ENCODE results near the gene FBXO22. TPM values are rescaled to one million over a fixed set of nuclear protein-coding genes. Genes with fewer than 3 reads are reported as not detected.
A peak's percentile ranks its signal among the peaks of the same experiment; 100 is the strongest.

Gene FBXO22
- total and polyA plus RNA-seq, 2 donors (not counting 1 experiment from before 2014, with no cell fraction given): 27.0 to 75.6 TPM

DNA sequence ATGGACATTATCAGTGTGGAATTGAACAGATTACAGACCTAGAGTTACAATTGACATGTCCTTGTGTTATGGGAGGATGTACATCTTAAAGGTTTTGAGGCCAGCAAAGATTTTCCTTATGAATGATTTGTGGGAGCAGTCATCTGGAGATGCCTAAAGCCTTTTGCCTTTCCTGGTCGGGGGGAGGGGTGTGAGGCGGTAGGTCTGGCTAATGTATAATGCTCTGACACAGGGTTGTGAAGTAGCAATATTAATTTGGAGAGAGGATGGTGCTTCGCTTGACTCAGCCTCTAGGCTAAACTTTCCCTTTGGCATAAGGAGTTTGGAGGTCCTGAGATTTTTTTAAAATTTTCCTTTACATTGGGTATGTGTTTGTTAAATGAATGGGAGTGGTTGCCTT lies 23.3 kb downstream of the FBXO22 start:
- H3K36me3 ChIP-seq (ENCODE audit: control insufficient read depth, insufficient read depth, low read length): peaks cover 6% of the 10 kb centered on the region
- no peaks in the 10 kb centered on the region for H3K9me3 ChIP-seq (ENCODE audit: control insufficient read depth, insufficient read depth, low read depth, low read length)
- no peak overlapping the region for H3K4me2 ChIP-seq (ENCODE audit: extremely low read depth, insufficient read depth, low read length)
- no peak overlapping the region for H3K9ac ChIP-seq (ENCODE audit: insufficient read depth, low read length)
- H3K79me2 ChIP-seq (ENCODE audit: control insufficient read depth, insufficient read depth, low read length): peaks cover 12% of the 10 kb centered on the region
- no peak for TF ChIP-seq EZH2 (IDR thresholded peaks at IDR 0.05; ENCODE audit: low read length, missing control alignments)
- TF ChIP-seq, protein P1, sequence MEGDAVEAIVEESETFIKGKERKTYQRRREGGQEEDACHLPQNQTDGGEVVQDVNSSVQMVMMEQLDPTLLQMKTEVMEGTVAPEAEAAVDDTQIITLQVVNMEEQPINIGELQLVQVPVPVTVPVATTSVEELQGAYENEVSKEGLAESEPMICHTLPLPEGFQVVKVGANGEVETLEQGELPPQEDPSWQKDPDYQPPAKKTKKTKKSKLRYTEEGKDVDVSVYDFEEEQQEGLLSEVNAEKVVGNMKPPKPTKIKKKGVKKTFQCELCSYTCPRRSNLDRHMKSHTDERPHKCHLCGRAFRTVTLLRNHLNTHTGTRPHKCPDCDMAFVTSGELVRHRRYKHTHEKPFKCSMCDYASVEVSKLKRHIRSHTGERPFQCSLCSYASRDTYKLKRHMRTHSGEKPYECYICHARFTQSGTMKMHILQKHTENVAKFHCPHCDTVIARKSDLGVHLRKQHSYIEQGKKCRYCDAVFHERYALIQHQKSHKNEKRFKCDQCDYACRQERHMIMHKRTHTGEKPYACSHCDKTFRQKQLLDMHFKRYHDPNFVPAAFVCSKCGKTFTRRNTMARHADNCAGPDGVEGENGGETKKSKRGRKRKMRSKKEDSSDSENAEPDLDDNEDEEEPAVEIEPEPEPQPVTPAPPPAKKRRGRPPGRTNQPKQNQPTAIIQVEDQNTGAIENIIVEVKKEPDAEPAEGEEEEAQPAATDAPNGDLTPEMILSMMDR (conservative IDR thresholded peaks at IDR 0.05 in 1 of 2, IDR thresholded peaks at IDR 0.05 in 1 of 2; ENCODE audit: low read depth in 1 of 2, low read length in 2 of 2): no peak
- H3K27me3 ChIP-seq (ENCODE audit: control insufficient read depth, insufficient read depth, low read length): no peaks in the 10 kb centered on the region
- no peak overlapping the region for H3K27ac ChIP-seq (ENCODE audit: insufficient read depth, low read length)
- DNase-seq (ENCODE audit: low read depth in 2 of 2): no peak
- H4K20me1 ChIP-seq (ENCODE audit: control insufficient read depth, extremely low read depth, insufficient read depth, low read length): no peaks in the 10 kb centered on the region
- H2AFZ ChIP-seq (ENCODE audit: low read length): no peak overlapping the region
- H3K4me3 ChIP-seq (replicated peaks in 1 of 4; ENCODE audit: control extremely low read depth in 1 of 4, insufficient read depth in 1 of 4, low read depth in 3 of 4, low read length in 4 of 4): no peak overlapping the region
- peaks cover 6% of the 10 kb centered on the region for H3K4me1 ChIP-seq (ENCODE audit: control insufficient read depth, extremely low read depth, insufficient read depth, low read length)

DNA sequence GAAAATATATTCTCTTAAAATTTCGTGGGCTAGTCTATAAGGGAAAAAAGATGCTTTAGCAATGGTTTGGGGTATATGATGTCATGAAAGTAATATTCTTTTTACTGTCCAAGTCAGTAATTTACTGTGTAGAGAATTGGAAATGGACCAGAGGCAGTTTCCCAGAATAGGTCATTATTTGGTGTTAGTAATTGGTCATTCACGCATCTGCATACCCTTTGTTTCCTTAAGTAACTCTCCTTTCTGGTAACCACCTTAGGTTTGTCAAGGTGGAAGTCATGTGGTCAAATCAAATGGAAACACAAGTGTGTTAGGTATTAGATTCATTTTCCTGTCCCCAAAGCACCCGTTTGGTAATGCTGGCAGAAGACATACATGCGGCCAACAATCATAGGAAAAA lies 23.9 kb downstream of the FBXO22 start:
- H3K9me3 ChIP-seq (ENCODE audit: control insufficient read depth, insufficient read depth, low read depth, low read length): no peaks in the 10 kb centered on the region

GRCh38 chr15:75928680-75929608 lies 25.3 kb downstream of the FBXO22 start:
- Histone ChIP-seq H3K27ac (ENCODE audit: insufficient read depth, low read length) (no peak overlapping the region), H4K20me1 (ENCODE audit: control insufficient read depth, extremely low read depth, insufficient read depth, low read length) (no peaks in the 10 kb centered on the region)

More for the DNA sequence above, 23.9 kb downstream of the FBXO22 start:
- H3K36me3 ChIP-seq (ENCODE audit: control insufficient read depth, insufficient read depth, low read length): peaks cover 6% of the 10 kb centered on the region
- no peak overlapping the region for H2AFZ ChIP-seq (ENCODE audit: low read length)
- peak in 1 of 2 donors; percentile 70 for DNase-seq (ENCODE audit: low read depth in 2 of 2)
- H3K79me2 ChIP-seq (ENCODE audit: control insufficient read depth, insufficient read depth, low read length): peaks cover 12% of the 10 kb centered on the region
- no peaks in the 10 kb centered on the region for H4K20me1 ChIP-seq (ENCODE audit: control insufficient read depth, extremely low read depth, insufficient read depth, low read length)
- H3K9ac ChIP-seq (ENCODE audit: insufficient read depth, low read length): no peak overlapping the region
- H3K4me1 ChIP-seq (ENCODE audit: control insufficient read depth, extremely low read depth, insufficient read depth, low read length): peaks cover 2% of the 10 kb centered on the region
- no peak overlapping the region for H3K4me3 ChIP-seq (replicated peaks in 1 of 4; ENCODE audit: control extremely low read depth in 1 of 4, insufficient read depth in 1 of 4, low read depth in 3 of 4, low read length in 4 of 4)
- no peak overlapping the region for H3K27ac ChIP-seq (ENCODE audit: insufficient read depth, low read length)
- H3K27me3 ChIP-seq (ENCODE audit: control insufficient read depth, insufficient read depth, low read length): no peaks in the 10 kb centered on the region
- TF ChIP-seq, protein P1 (conservative IDR thresholded peaks at IDR 0.05 in 1 of 2, IDR thresholded peaks at IDR 0.05 in 1 of 2; ENCODE audit: low read depth in 1 of 2, low read length in 2 of 2): peak in 1 of 2 donors; percentile 5
- no peak for TF ChIP-seq EZH2 (IDR thresholded peaks at IDR 0.05; ENCODE audit: low read length, missing control alignments)
- H3K4me2 ChIP-seq (ENCODE audit: extremely low read depth, insufficient read depth, low read length): no peak overlapping the region

More at GRCh38 chr15:75928680-75929608, 25.3 kb downstream of the FBXO22 start:
- H3K9ac ChIP-seq (ENCODE audit: insufficient read depth, low read length): no peak overlapping the region
- TF ChIP-seq, protein P1 (conservative IDR thresholded peaks at IDR 0.05 in 1 of 2, IDR thresholded peaks at IDR 0.05 in 1 of 2; ENCODE audit: low read depth in 1 of 2, low read length in 2 of 2): peak; percentile 29 to 58
- TF ChIP-seq EZH2 (IDR thresholded peaks at IDR 0.05; ENCODE audit: low read length, missing control alignments): no peak
- DNase-seq (ENCODE audit: low read depth in 2 of 2): peak; percentile 25 to 39
- no peak overlapping the region for H2AFZ ChIP-seq (ENCODE audit: low read length)
- no peak overlapping the region for H3K4me2 ChIP-seq (ENCODE audit: extremely low read depth, insufficient read depth, low read length)
- H3K4me3 ChIP-seq (replicated peaks in 1 of 4; ENCODE audit: control extremely low read depth in 1 of 4, insufficient read depth in 1 of 4, low read depth in 3 of 4, low read length in 4 of 4): no peak overlapping the region
- peaks cover 8% of the 10 kb centered on the region for H3K36me3 ChIP-seq (ENCODE audit: control insufficient read depth, insufficient read depth, low read length)
- peaks cover 7% of the 10 kb centered on the region for H3K79me2 ChIP-seq (ENCODE audit: control insufficient read depth, insufficient read depth, low read length)
- H3K27me3 ChIP-seq (ENCODE audit: control insufficient read depth, insufficient read depth, low read length): no peaks in the 10 kb centered on the region
- no peaks in the 10 kb centered on the region for H3K4me1 ChIP-seq (ENCODE audit: control insufficient read depth, extremely low read depth, insufficient read depth, low read length)
- H3K9me3 ChIP-seq (ENCODE audit: control insufficient read depth, insufficient read depth, low read depth, low read length): no peaks in the 10 kb centered on the region
